HUES48 (cell line): ENCODE results near the gene WARS2.

ENCODE experiments used
- H3K27ac ChIP-seq: one replicate; pipeline ENCODE4 v1.7.0; 2013; ENCODE audit warnings: low read depth, low read length, inconsistent platforms
- H3K27me3 ChIP-seq: 2 replicates; pipeline ENCODE4 v1.6.1; 2013; ENCODE audit warnings: mild to moderate bottlenecking, low read length; ENCODE audit not compliant: control insufficient read depth, insufficient read depth
- H3K36me3 ChIP-seq: 2 replicates; pipeline ENCODE4 v1.6.1; 2013; ENCODE audit warnings: low read length; ENCODE audit not compliant: control insufficient read depth, insufficient read depth
- H3K4me1 ChIP-seq: 2 replicates; pipeline ENCODE4 v1.6.1; 2013; ENCODE audit warnings: mild to moderate bottlenecking, low read length; ENCODE audit not compliant: control insufficient read depth, insufficient read depth
- H3K4me3 ChIP-seq: 2 replicates; pipeline ENCODE4 v1.5.1; 2013; ENCODE audit warnings: mild to moderate bottlenecking, low read depth, low read length
- H3K9ac ChIP-seq: 2 replicates; pipeline ENCODE4 v1.6.1; 2013; ENCODE audit warnings: mild to moderate bottlenecking, low read depth, low read length, moderate library complexity
- H3K9me3 ChIP-seq: 2 replicates; pipeline ENCODE4 v1.6.1; 2013; ENCODE audit warnings: low read length; ENCODE audit not compliant: control insufficient read depth, insufficient read depth

Gene WARS2

GRCh38 chr1:118989006-118989815, 151.2 kb downstream of the WARS2 start:
- peak overlapping the region; percentile 31 for H3K4me3 ChIP-seq
- H3K27me3 ChIP-seq: peaks cover 100% of the 10 kb centered on the region
- peak overlapping the region; percentile 15 for H3K27ac ChIP-seq
- H3K9me3 ChIP-seq: no peaks in the 10 kb centered on the region
- H3K9ac ChIP-seq: no peak overlapping the region
- peaks cover 58% of the 10 kb centered on the region for H3K4me1 ChIP-seq
- H3K36me3 ChIP-seq: no peaks in the 10 kb centered on the region

- H3K4me3 ChIP-seq: peak within 1 kb of the TSS; percentile 53
- no peaks in the 10 kb centered on the region for H3K36me3 ChIP-seq
- peaks cover 61% of the 10 kb centered on the region for H3K4me1 ChIP-seq
- H3K9ac ChIP-seq: no peak within 1 kb of the TSS
- H3K27ac ChIP-seq: no peak within 1 kb of the TSS
- H3K27me3 ChIP-seq: peaks cover 100% of the 10 kb centered on the region
- no peaks in the 10 kb centered on the region for H3K9me3 ChIP-seq
Measured at GRCh38 chr1:118988186-118989005, 152.1 kb downstream of the WARS2 start, which contains the start of gene TBX15. Gene TBX15 (minus strand): TSS chr1:118988343. CDS start chr1:118987795, 548 bp downstream.

GRCh38 chr1:118987468-118988185, 152.8 kb downstream of the WARS2 start:
- Histone ChIP-seq H3K27ac (no peak overlapping the region), H3K36me3 (no peaks in the 10 kb centered on the region), H3K4me3 (peak overlapping the region; percentile 53), H3K9ac (no peak overlapping the region), H3K27me3 (peaks cover 100% of the 10 kb centered on the region), H3K9me3 (no peaks in the 10 kb centered on the region), H3K4me1 (peaks cover 56% of the 10 kb centered on the region)

GRCh38 chr1:118986555-118987467, 153.6 kb downstream of the WARS2 start:
- Histone ChIP-seq H3K4me3 (peak overlapping the region; percentile 53), H3K9me3 (no peaks in the 10 kb centered on the region), H3K9ac (no peak overlapping the region), H3K4me1 (peaks cover 50% of the 10 kb centered on the region), H3K27ac (no peak overlapping the region), H3K36me3 (no peaks in the 10 kb centered on the region), H3K27me3 (peaks cover 100% of the 10 kb centered on the region)

- H3K9ac ChIP-seq: no peak overlapping the region
- peaks cover 100% of the 10 kb centered on the region for H3K27me3 ChIP-seq
- peaks cover 42% of the 10 kb centered on the region for H3K4me1 ChIP-seq
- 0 out of 2 replicates have a peak overlapping the region, but pooled peaks have one; percentile 46 for H3K4me3 ChIP-seq
- no peak overlapping the region for H3K27ac ChIP-seq
- no peaks in the 10 kb centered on the region for H3K9me3 ChIP-seq
- H3K36me3 ChIP-seq: no peaks in the 10 kb centered on the region
Measured at GRCh38 chr1:118985640-118986554, 154.6 kb downstream of the WARS2 start.

- no peak overlapping the region for H3K27ac ChIP-seq
- H3K36me3 ChIP-seq: no peaks in the 10 kb centered on the region
- peaks cover 36% of the 10 kb centered on the region for H3K4me1 ChIP-seq
- peaks cover 100% of the 10 kb centered on the region for H3K27me3 ChIP-seq
- no peaks in the 10 kb centered on the region for H3K9me3 ChIP-seq
- no peak overlapping the region for H3K9ac ChIP-seq
- H3K4me3 ChIP-seq: peak overlapping the region; percentile 46
Measured at GRCh38 chr1:118984722-118985639, 155.5 kb downstream of the WARS2 start.

GRCh38 chr1:118984086-118984721, 156.2 kb downstream of the WARS2 start:
- Histone ChIP-seq H3K4me3 (peak overlapping the region; percentile 46), H3K36me3 (no peaks in the 10 kb centered on the region), H3K4me1 (peaks cover 35% of the 10 kb centered on the region), H3K27me3 (peaks cover 100% of the 10 kb centered on the region), H3K9ac (no peak overlapping the region), H3K9me3 (no peaks in the 10 kb centered on the region), H3K27ac (no peak overlapping the region)

GRCh38 chr1:118983558-118984041, 156.9 kb downstream of the WARS2 start:
- H3K27me3 ChIP-seq: peaks cover 100% of the 10 kb centered on the region
- peaks cover 33% of the 10 kb centered on the region for H3K4me1 ChIP-seq
- no peaks in the 10 kb centered on the region for H3K9me3 ChIP-seq
- no peaks in the 10 kb centered on the region for H3K36me3 ChIP-seq
- no peak overlapping the region for H3K9ac ChIP-seq
- no peak overlapping the region for H3K27ac ChIP-seq
- H3K4me3 ChIP-seq: peak overlapping the region; percentile 9; the same call in 1 of the 2 replicates
